SK-N-SH treated with all-trans-retinoic acid at 6 μM for 48 hours (cell line): Measurements from ENCODE around the gene CEP44.

Experiments
- ATAC-seq: fragments of 200-7000 bp; cut with Tn5 transposase; 3 replicates; pipeline ENCODE4 v1.9.1; 2020; ENCODE audit warnings: mild to moderate bottlenecking, moderate library complexity
- ARNTL ChIP-seq: fragments of 450-650 bp; formaldehyde crosslinking; IDR thresholded peaks from 2 replicates; pipeline ENCODE4 v1.5.0; 2020; ENCODE audit warnings: low read depth, mild to moderate bottlenecking, moderate library complexity, borderline replicate concordance
- CSDC2 ChIP-seq: fragments of 250-450 bp; sonication (Bioruptor Pico); IDR thresholded peaks from 2 replicates; pipeline ENCODE4 v1.5.0; 2020; ENCODE audit warnings: mild to moderate bottlenecking, moderate library complexity
- CSRNP3 ChIP-seq: fragments of 250-450 bp; sonication (Bioruptor Pico); IDR thresholded peaks from 2 replicates; pipeline ENCODE4 v1.5.1; 2021; ENCODE audit warnings: mild to moderate bottlenecking, moderate library complexity
- ESRRG ChIP-seq: fragments of 250-450 bp; sonication (Bioruptor Pico); IDR thresholded peaks from 2 replicates; pipeline ENCODE4 v1.6.1; 2021; ENCODE audit warnings: mild to moderate bottlenecking
- GLIS3 ChIP-seq: fragments of 250-450 bp; sonication (Bioruptor Pico); IDR thresholded peaks from 2 replicates; pipeline ENCODE4 v1.5.0; 2020; ENCODE audit warnings: mild to moderate bottlenecking, moderate library complexity
- ISL1 ChIP-seq: fragments of 250-450 bp; sonication (Bioruptor Pico); IDR thresholded peaks from 2 replicates; pipeline ENCODE4 v2.1.2; 2022; ENCODE audit warnings: mild to moderate bottlenecking, moderate library complexity
- OSR1 ChIP-seq: fragments of 250-450 bp; sonication (Bioruptor Pico); IDR thresholded peaks from 2 replicates; pipeline ENCODE4 v1.8.0; 2022; ENCODE audit warnings: moderate library complexity, mild to moderate bottlenecking, inconsistent platforms
- PATZ1 ChIP-seq: fragments of 250-450 bp; sonication (Bioruptor Pico); IDR thresholded peaks from 2 replicates; pipeline ENCODE4 v1.8.0; 2020; ENCODE audit warnings: mild to moderate bottlenecking, moderate library complexity, borderline replicate concordance
- POU6F1 ChIP-seq: fragments of 250-450 bp; sonication (Bioruptor Pico); IDR thresholded peaks from 2 replicates; pipeline ENCODE4 v1.8.0; 2021; ENCODE audit warnings: low read depth, mild to moderate bottlenecking, moderate library complexity, borderline replicate concordance
- PPARA ChIP-seq: fragments of 250-450 bp; sonication (Bioruptor Pico); IDR thresholded peaks from 2 replicates; pipeline ENCODE4 v1.5.0; 2020; ENCODE audit warnings: mild to moderate bottlenecking, borderline replicate concordance
- RARB ChIP-seq: fragments of 250-450 bp; sonication (Bioruptor Pico); IDR thresholded peaks from 2 replicates; pipeline ENCODE4 v1.8.0; 2021; ENCODE audit warnings: mild to moderate bottlenecking, moderate library complexity
- SNAI2 ChIP-seq: fragments of 250-450 bp; sonication (Bioruptor Pico); IDR thresholded peaks from 2 replicates; pipeline ENCODE4 v1.5.0; 2020; ENCODE audit warnings: mild to moderate bottlenecking, moderate library complexity
- TCF4 ChIP-seq: fragments of 250-450 bp; sonication (Bioruptor Pico); IDR thresholded peaks from 2 replicates; pipeline ENCODE4 v1.8.0; 2021; ENCODE audit warnings: mild to moderate bottlenecking, moderate library complexity, borderline replicate concordance
- TOX ChIP-seq: fragments of 250-450 bp; sonication (Bioruptor Pico); IDR thresholded peaks from 2 replicates; pipeline ENCODE4 v1.8.0; 2021; ENCODE audit warnings: mild to moderate bottlenecking, moderate library complexity, borderline replicate concordance
- TSHZ2 ChIP-seq: fragments of 250-450 bp; sonication (Bioruptor Pico); IDR thresholded peaks from 2 replicates; pipeline ENCODE4 v1.5.0; 2020; ENCODE audit warnings: mild to moderate bottlenecking, moderate library complexity
- ZFP3 ChIP-seq: fragments of 250-450 bp; sonication (Bioruptor Pico); IDR thresholded peaks from 2 replicates; pipeline ENCODE4 v1.5.0; 2020; ENCODE audit warnings: mild to moderate bottlenecking, moderate library complexity
- ZFP30 ChIP-seq: fragments of 450-650 bp; formaldehyde crosslinking; IDR thresholded peaks from 2 replicates; pipeline ENCODE4 v1.5.0; 2022; ENCODE audit warnings: mild to moderate bottlenecking, moderate library complexity
- ZNF565 ChIP-seq: fragments of 450-650 bp; formaldehyde crosslinking; conservative IDR thresholded peaks from 2 replicates; pipeline ENCODE4 v1.5.0; 2020; ENCODE audit warnings: low read depth, mild to moderate bottlenecking, moderate library complexity
- TF ChIP-seq, protein P1 (sequence below): fragments of 250-450 bp; sonication (Bioruptor Pico); IDR thresholded peaks from 2 replicates; pipeline ENCODE4 v1.5.1; 2020; ENCODE audit warnings: low read depth, mild to moderate bottlenecking, moderate library complexity

Gene CEP44

GRCh38 chr4:174303687-174304086, 20.0 kb downstream of the CEP44 start:
- no peak for ATAC-seq
- no peak for TF ChIP-seq TSHZ2 (CRISPR knock-in tag)
- TF ChIP-seq PATZ1 (CRISPR knock-in tag) = no peak
- no peak for TF ChIP-seq CSRNP3
- no peak for TF ChIP-seq RARB (CRISPR knock-in tag)
- TF ChIP-seq PPARA (CRISPR knock-in tag) = no peak
- no peak for TF ChIP-seq POU6F1 (CRISPR knock-in tag)
- no peak for TF ChIP-seq CSDC2 (CRISPR knock-in tag)
- TF ChIP-seq ARNTL (CRISPR knock-in tag) = no peak
- TF ChIP-seq GLIS3 (CRISPR knock-in tag) = no peak
- TF ChIP-seq, protein P1, sequence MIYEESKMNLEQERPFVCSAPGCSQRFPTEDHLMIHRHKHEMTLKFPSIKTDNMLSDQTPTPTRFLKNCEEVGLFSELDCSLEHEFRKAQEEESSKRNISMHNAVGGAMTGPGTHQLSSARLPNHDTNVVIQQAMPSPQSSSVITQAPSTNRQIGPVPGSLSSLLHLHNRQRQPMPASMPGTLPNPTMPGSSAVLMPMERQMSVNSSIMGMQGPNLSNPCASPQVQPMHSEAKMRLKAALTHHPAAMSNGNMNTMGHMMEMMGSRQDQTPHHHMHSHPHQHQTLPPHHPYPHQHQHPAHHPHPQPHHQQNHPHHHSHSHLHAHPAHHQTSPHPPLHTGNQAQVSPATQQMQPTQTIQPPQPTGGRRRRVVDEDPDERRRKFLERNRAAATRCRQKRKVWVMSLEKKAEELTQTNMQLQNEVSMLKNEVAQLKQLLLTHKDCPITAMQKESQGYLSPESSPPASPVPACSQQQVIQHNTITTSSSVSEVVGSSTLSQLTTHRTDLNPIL = no peak
- TF ChIP-seq ESRRG (CRISPR knock-in tag) = no peak
- TF ChIP-seq SNAI2 = no peak
- no peak for TF ChIP-seq ZFP30 (CRISPR knock-in tag)
- TF ChIP-seq ZNF565 (CRISPR knock-in tag) = no peak
- no peak for TF ChIP-seq TCF4 (CRISPR knock-in tag)
- TF ChIP-seq TOX (CRISPR knock-in tag) = no peak
- TF ChIP-seq OSR1 = no peak
- TF ChIP-seq ISL1 (CRISPR knock-in tag) = no peak
- TF ChIP-seq ZFP3 (CRISPR knock-in tag) = no peak

DNA sequence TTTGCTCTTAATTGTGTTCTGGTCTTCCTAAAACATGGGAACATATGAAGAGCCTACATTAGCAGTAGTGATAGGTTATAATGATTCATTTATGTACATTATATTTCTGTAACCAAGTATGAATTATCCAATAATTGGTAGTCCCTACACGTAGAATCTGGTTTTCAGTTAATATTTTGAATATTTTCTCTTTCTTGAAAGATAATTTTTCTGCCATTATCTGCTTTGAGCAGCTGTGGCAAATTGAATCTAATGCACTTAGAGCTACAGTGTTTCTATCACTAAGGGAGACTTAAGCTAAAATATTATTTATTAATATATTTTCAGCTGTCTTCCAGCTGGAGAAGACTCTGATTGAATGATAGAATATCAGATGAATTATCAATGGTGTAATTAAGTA, 21.0 kb downstream of the CEP44 start:
- 0 out of 2 replicates have a peak, but pooled peaks have one; percentile 45 for TF ChIP-seq CSRNP3
- peak; percentile 96 for TF ChIP-seq TCF4 (CRISPR knock-in tag)
- TF ChIP-seq ZFP30 (CRISPR knock-in tag) = no peak
- no peak for TF ChIP-seq ISL1 (CRISPR knock-in tag)
- peak; percentile 17; the same call in 1 of the 2 replicates for TF ChIP-seq TSHZ2 (CRISPR knock-in tag)
- TF ChIP-seq, all 23 proteins: peak for 3
- ATAC-seq = no peak
